Activated CD4-positive, alpha-beta T cell treated with anti-CD3 and anti-CD28 coated beads, Interleukin-2, amount 50 U/mL, for 24 hours (primary cell): Measurements from ENCODE around the gene SRSF2.
"Not testable (repeated sequence)": the region's sequence is repeated elsewhere in the genome, so short reads cannot be mapped to it uniquely, and the experiment has no call there.

ENCODE experiments used
- DNase-seq, 2 donors: peaks; one replicate each; pipeline ENCODE4 v3.0.0-alpha.2; 2020; ENCODE audit warnings: low read depth in 1 of 2, low spot score in 1 of 2

The SRSF2 gene

GRCh38 chr17:76737082-76737675 lies at the start of gene SRSF2:
SRSF2 (minus strand) TSS chr17:76737331; CDS start chr17:76737160, 171 bp downstream.
- peak; percentile 97 for DNase-seq

- no peak for DNase-seq
Observed at GRCh38 chr17:76784926-76785325, 47.8 kb upstream of the SRSF2 start.

GRCh38 chr17:76783146-76783545 lies 46.0 kb upstream of the SRSF2 start:
- DNase-seq = no peak

- DNase-seq = no peak
Observed at GRCh38 chr17:76781056-76781982, 44.2 kb upstream of the SRSF2 start.

GRCh38 chr17:76775021-76775600 lies 38.0 kb upstream of the SRSF2 start:
- DNase-seq = no peak

GRCh38 chr17:76772842-76773525 lies 35.9 kb upstream of the SRSF2 start:
- DNase-seq = peak in 1 of 2 donors; percentile 35

- DNase-seq = no peak
Observed at GRCh38 chr17:76758570-76758969, 21.4 kb upstream of the SRSF2 start.

GRCh38 chr17:76757256-76757655 lies 20.1 kb upstream of the SRSF2 start:
- no peak for DNase-seq

GRCh38 chr17:76755285-76755684 lies 18.2 kb upstream of the SRSF2 start:
- DNase-seq = no peak

- no peak for DNase-seq
Observed at GRCh38 chr17:76753061-76753961, 16.2 kb upstream of the SRSF2 start.

- no peak for DNase-seq
Observed at GRCh38 chr17:76752006-76752405, 14.9 kb upstream of the SRSF2 start.

GRCh38 chr17:76751416-76751993 lies 14.4 kb upstream of the SRSF2 start:
- DNase-seq = no peak

- no peak for DNase-seq
Observed at GRCh38 chr17:76748657-76749056, 11.5 kb upstream of the SRSF2 start.

GRCh38 chr17:76747716-76748363 lies 10.7 kb upstream of the SRSF2 start:
- no peak for DNase-seq

- not testable (repeated sequence) for DNase-seq
Observed at GRCh38 chr17:76745785-76746184, 8.7 kb upstream of the SRSF2 start.

GRCh38 chr17:76744747-76745146 lies 7.6 kb upstream of the SRSF2 start:
- no peak for DNase-seq

- no peak for DNase-seq
Observed at GRCh38 chr17:76742958-76743357, 5.8 kb upstream of the SRSF2 start.

GRCh38 chr17:76740329-76741118 lies 3.4 kb upstream of the SRSF2 start:
- DNase-seq = no peak
